HG03025 (cell line): ENCODE data around the gene KDM2A.
A peak's percentile ranks its signal among the peaks of the same experiment; 100 is the strongest.

Experiments used
- ATAC-seq: cut with Tn5 transposase; IDR thresholded peaks from one replicate; pipeline ENCODE4 v1.9.1; 2021; ENCODE audit warnings: mild to moderate bottlenecking, moderate library complexity; ENCODE audit not compliant: unreplicated experiment, low FRiP score

KDM2A gene

DNA sequence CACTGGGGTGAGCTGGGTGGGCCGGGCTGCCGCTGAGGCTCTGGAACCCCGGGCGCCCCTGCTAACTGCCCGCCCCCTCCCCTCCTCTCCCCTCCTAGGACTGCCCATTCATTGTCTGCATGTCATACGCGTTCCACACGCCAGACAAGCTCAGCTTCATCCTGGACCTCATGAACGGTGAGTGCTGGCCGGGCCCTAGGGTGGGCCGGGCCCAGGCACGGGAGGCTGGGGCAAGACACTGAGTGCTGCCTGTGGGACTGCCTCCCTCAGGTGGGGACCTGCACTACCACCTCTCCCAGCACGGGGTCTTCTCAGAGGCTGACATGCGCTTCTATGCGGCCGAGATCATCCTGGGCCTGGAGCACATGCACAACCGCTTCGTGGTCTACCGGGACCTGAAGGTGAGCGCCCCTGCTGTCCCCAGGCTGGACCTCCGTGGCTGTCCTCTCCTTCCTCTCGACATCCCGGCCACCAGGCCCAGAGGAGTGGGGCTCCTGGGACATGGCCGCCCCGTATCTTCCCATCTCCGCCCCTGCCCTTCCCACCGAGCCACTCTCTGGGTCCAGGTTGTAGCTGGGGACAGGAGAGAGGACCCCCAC, 162.6 kb downstream of the KDM2A start:
- ATAC-seq: no peak

DNA sequence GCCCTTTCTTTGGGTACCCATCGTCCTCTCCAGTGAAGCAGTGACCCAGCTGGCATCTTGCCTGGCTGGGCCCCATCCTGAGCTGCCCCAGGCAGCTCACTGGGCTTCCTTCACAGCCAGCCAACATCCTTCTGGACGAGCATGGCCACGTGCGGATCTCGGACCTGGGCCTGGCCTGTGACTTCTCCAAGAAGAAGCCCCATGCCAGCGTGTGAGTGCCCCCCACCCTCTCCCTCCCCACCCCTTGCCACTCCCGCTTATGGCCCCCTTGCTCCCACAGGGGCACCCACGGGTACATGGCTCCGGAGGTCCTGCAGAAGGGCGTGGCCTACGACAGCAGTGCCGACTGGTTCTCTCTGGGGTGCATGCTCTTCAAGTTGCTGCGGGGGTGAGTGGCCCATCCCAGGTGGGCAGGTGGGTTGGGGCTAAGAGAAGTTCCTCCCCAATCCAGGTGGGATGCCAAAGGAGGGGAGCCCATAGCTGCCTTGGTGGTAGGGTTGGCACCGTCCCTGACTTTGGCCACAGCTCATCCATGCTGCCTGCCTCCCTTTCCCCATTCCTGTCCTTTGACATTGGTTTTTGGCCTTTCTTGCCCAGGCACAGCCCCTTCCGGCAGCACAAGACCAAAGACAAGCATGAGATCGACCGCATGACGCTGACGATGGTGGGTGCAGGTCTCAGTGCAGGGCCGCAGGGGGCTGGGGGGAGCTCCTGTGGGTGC, 163.3 kb downstream of the KDM2A start:
- no peak for ATAC-seq

DNA sequence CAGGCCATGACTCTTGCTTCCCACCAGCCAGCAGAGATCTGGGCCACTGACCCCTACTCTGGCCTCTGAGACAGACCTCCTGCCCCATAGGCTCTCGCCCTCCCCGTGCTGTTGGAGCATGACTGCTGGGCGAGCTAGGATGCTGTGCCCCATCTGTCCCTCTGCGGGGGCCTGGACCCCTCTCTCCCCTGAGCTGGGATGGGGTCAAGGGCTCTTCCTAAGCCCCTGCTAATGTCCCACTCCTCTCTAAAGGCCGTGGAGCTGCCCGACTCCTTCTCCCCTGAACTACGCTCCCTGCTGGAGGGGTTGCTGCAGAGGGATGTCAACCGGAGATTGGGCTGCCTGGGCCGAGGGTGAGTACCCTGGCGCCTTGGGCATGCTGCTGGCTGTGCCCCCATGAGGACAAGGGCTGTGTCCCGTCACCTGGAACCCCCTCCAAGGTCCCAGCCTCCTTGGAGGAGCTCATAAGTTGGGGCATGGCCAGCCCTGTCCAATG, 163.9 kb downstream of the KDM2A start:
- ATAC-seq: no peak

DNA sequence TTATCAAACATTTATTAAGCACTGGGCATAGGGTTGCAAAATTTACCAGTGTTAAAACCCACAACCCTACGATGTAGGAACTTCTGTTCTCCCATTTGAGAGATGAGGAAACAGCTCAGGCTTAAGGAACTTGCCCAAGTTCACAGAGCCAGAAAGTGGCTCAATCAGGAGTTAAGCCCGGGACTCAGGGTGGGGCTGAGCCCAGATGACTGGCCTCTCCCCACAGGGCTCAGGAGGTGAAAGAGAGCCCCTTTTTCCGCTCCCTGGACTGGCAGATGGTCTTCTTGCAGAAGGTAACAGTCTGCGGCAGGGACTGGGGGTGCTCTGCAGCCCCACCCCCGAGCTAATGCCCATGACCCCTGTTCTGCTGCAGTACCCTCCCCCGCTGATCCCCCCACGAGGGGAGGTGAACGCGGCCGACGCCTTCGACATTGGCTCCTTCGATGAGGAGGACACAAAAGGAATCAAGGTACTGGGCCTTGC, 164.5 kb downstream of the KDM2A start:
- ATAC-seq: no peak

DNA sequence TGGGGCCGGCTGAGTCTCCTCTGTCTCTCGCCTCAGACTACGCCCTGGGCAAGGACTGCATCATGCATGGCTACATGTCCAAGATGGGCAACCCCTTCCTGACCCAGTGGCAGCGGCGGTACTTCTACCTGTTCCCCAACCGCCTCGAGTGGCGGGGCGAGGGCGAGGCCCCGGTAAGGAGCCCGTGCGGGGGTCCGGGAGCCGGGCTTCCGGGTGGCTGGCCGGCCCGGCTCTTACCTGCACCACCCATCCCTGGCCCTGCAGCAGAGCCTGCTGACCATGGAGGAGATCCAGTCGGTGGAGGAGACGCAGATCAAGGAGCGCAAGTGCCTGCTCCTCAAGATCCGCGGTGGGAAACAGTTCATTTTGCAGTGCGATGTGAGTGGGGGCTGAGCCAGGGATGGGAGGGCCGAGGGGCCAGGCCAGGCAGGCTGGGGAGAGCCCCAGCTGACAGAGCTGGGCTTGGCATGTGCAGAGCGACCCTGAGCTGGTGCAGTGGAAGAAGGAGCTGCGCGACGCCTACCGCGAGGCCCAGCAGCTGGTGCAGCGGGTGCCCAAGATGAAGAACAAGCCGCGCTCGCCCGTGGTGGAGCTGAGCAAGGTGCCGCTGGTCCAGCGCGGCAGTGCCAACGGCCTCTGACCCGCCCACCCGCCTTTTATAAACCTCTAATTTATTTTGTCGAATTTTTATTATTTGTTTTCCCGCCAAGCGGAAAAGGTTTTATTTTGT, 165.9 kb downstream of the KDM2A start:
- no peak for ATAC-seq

DNA sequence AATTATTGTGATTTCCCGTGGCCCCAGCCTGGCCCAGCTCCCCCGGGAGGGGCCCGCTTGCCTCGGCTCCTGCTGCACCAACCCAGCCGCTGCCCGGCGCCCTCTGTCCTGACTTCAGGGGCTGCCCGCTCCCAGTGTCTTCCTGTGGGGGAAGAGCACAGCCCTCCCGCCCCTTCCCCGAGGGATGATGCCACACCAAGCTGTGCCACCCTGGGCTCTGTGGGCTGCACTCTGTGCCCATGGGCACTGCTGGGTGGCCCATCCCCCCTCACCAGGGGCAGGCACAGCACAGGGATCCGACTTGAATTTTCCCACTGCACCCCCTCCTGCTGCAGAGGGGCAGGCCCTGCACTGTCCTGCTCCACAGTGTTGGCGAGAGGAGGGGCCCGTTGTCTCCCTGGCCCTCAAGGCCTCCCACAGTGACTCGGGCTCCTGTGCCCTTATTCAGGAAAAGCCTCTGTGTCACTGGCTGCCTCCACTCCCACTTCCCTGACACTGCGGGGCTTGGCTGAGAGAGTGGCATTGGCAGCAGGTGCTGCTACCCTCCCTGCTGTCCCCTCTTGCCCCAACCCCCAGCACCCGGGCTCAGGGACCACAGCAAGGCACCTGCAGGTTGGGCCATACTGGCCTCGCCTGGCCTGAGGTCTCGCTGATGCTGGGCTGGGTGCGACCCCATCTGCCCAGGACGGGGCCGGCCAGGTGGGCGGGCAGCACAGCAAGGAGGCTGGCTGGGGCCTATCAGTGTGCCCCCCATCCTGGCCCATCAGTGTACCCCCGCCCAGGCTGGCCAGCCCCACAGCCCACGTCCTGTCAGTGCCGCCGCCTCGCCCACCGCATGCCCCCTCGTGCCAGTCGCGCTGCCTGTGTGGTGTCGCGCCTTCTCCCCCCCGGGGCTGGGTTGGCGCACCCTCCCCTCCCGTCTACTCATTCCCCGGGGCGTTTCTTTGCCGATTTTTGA, 166.8 kb downstream of the KDM2A start:
- no peak for ATAC-seq

DNA sequence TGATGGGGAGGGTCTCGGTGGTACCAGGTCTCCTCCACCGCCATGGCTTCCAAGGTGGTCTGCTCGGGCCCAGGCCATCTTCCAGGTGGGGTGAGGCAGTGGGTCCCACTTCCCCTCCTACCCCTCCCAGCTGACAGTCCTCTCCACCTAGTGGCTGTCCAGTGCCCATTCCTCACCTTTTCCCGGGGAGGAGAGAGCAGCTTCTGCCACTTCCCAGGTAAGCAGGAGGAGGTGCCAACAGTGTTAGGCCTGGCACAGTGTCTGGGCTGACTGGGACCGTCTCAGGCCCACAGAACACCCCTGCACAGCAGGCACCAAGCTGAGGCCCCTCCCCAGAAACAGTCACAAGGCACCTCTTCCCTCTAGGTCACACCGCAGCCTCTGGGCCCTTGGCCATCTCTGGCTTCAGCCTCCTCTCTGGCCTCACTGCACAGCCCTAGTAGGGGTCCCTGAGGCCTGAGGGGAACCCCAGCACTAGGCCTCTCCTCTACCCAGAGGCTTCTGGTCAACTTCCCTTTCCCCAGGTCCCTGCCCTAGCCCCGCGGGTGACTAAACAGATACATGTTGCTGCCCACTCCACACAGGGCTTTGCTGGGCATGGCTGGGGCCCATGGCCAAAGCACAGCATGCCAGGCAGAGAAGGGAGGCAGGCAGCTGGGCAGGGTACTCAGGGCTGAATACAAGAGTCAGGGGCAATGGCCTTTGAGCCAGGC, 167.7 kb downstream of the KDM2A start:
- ATAC-seq: no peak

DNA sequence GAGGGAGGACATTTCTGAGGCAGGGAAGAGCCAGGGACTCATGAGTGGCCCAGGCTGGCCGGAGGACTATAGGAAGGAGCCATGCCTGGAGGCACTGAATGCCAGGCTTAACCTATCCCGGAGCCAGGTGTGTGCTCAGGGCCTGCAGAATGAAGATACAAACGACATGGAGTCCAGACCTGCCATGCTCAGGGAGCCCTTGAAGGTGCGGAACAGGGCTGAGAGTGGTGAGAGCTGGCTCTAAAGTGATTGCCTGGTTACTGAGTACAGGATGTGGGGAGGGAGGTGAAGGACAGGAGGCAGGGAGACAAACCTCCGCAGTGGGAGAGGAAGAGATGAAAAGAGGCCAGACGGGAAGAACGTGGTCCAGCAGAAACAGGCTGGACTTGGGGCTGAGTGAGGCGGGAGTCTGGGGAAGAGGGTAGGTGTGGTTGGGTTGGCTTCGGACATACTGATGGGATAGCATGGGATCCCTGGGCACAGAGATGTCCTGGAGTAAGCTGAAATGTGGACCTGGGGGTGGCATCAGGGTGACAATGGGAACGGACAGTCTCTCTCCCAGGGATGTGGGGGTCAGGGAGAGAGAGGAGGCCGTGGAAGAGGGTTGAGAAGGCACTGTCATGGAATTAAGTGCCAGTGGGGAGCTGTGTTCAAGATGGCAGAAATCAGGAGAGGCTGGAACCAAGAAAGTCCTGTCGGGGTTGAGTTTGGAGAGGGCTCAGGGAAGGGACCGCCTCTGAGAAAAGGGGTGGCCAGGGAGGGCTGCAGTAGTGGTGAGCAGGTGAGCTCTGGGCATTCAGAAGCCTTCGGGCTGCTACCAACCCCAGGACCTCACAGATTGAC, 168.5 kb downstream of the KDM2A start:
- ATAC-seq: no peak

DNA sequence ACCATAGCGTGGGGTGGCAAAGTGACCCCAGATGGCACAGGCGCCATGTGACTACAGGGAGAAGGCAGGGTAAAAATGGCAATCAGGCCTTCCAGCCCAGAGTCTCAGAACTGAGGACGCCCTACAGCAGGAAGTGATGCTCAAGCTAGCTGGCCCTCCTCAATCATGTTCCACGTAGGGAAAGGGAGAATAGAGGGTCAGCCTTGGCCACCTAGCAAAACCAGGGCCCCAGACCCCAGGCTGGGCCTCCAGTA, 169.1 kb downstream of the KDM2A start:
- ATAC-seq: no peak

DNA sequence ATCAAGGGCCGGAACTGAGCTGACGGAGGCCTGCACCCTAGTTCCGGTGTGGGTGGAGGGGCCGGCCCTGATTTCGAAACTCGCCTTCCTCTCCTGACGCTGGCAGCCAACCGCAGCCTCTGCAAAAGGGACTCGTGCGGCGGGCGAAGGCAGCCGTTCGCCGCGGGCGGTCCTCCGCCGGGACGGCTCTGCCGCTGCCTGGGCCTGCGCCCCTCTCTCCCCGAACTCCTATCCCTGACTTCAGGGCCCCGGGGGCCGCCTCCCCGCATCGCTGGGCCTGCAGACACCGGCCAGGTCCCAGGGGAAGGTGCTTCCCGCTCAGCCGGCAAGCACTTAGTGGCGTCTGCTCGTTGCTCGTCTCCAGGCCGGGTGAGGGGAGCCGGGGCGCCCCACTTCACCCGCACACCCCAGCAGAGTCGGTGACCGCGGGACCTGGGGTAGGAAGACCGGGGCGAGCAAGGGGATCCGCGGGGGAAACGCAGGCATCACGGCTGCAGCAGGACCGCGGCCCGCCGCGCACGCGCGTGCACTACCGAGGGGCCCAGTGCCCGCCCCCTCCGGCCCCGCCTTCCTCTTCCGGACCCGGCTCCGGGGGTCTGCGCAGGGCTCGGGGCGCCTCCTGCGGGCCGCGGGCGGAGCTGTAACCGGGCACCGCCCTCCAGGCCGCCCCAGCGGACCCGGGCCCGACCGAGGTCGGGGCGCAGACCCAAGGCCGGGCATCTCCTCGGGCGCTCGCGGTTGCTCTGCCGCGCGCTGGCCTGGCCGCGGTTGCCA, 169.6 kb downstream of the KDM2A start:
- peak; percentile 53 for ATAC-seq

DNA sequence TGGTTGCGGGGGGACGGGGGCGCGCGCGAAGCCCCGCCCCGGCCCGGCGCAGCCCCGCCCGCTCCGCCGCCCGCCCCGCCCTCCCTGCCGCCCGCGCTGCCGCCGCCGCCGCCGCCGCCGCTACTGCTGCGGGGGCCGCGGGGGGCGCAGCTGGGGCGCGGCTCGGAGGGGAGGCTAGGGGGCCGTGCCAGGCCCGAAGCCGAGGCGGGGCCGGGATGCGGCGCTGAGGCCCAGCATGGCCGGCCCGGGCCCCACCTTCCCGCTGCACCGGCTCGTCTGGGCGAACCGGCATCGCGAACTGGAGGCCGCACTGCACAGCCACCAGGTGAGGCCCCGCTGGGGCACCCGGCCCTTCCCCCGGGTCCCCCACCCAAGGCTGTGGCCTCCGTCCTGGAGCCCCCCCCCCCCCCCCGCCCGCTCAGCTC, 170.2 kb downstream of the KDM2A start, which contains the start of gene ANKRD13D:
Gene ANKRD13D, plus strand, starts transcription at position 78 of the 425 bp plus-strand sequence. Its CDS starts 158 bp downstream, at position 236.
- peak; percentile 33 for ATAC-seq

DNA sequence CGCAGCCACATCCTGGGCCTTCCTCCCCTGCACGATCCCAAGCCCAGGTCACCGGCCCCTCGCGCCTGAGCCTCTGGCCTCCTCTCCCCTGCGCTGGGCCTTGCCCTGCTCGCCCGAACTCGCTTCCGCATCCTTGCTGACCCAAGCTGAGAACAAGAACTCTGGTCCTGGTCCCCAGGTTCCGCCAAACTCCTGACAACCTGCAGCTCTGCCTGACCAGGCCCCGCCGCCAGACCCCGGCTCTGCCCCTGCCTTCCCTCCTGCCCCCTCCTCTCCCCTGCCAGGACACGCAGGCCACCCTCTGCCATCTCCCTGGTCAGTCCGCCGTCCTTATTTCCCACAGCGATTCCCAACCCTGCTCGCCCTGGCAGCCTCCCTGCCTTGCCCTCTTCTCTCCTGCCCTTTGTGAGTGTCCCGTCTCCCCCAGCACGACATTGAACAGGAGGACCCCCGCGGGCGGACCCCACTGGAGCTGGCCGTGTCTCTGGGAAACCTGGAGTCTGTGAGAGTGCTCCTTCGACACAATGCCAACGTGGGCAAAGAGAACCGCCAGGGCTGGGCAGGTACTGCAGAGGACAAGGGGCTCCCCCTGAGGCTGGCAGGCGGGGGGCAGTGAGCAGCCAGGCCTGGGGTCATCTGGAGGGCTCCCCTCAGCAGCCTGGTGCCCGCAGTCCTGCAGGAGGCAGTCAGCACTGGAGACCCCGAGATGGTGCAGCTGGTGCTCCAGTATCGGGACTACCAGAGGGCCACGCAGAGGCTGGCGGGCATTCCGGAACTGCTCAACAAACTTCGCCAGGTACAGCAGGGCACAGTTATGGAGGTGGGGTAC, 170.8 kb downstream of the KDM2A start:
- ATAC-seq: no peak

DNA sequence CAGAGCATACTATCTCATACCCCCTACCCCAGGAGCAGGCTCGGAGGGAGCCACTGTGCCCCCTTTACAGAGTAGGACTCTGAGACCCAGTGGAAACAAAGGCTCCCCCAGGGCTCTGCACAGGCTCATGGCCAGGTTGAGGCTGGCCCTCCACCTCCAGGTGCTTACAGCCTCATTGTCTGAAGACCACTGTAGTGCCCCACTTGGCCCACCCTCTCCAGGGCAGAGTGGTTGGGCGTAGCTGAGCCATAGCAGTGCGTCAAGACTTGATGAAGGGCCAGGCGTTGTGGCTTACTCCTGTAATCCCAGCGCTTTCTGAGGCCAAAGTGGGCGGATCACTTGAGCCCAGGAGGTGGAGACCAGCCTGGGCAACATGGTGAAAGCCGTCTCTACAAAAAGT, 171.7 kb downstream of the KDM2A start:
- no peak for ATAC-seq

DNA sequence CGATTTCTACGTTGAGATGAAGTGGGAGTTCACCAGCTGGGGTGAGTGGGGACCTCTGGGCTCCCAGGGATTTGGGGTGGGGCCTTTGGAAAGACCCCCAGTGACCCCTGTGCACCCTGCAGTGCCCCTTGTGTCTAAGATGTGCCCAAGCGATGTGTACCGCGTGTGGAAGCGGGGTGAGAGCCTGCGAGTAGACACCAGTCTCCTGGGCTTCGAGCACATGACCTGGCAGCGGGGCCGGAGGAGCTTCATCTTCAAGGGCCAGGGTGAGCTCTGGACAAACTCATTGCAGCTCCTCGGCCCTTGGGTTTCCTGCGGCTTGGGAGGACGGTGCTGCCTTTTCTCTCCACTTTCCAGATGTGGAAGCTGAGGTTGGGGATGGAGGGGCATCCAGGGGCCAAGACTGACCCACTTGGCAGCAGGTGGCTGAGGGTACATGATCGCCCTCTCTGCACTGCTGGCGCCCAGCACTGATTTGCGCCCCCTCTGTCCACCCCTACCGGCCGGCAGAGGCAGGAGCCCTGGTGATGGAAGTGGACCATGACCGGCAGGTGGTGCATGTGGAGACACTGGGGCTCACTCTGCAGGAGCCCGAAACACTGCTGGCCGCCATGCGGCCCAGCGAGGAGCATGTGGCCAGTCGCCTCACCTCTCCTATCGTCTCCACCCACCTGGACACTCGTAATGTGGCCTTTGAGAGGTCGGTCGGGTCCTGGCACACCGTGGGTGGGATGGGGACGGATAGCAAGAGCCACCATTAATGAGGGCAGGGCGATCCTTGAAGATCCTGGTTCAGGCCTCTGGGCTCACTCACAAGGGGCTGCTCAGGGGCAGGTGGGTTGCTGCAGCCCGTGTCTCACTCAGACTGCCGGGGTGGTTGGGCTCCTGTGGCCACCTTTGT, 172.7 kb downstream of the KDM2A start:
- no peak for ATAC-seq

DNA sequence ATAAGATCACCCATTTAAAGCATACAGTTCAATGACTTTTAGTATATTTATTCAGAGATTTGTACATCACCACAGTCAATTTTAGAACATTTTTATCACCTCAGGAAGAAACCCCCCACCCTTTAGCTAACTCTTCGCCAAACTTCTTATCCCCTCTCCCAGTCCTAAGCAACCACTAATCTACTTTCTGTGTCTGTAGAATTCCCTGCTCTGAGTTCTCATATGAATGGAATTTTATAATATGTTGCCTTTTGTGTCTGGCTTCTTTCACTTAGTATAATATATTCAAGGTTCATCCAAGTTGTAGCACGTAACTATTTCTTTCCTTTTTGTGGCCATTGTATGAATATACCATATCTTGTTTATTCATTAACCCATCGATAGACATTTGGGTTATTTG, 173.6 kb downstream of the KDM2A start:
- no peak for ATAC-seq

DNA sequence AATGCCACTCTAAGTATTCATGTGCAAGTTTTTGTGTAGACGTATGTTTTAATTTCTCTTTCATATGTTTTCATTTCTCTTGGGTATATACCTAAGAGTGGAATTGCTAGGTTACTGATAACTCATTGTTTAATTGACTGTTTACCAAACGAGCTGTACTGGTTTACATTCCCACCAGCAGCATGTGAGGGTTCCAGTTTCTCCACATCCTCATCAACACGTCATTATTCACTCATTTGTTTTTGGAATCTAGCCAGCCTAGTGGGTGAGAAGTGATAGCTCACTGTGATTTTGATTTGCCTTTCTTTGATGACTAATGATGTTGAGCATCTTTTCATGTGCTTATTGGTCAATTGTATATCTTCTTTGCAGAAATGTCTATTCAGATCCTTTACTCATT, 174.0 kb downstream of the KDM2A start:
- ATAC-seq: no peak
